Fibroblast of lung (primary cell): ENCODE data around the gene XXYLT1. TPM values are rescaled to one million over a fixed set of nuclear protein-coding genes. Genes with fewer than 3 reads are reported as not detected.

Experiments used
- DNase-seq, 2 donors: peaks; one replicate each; pipeline versions ENCODE4 v3.0.0 to v3.0.0-alpha.2; 2010; ENCODE audit warnings: low read depth in 2 of 2
- H2AFZ ChIP-seq: 2 replicates; pipeline ENCODE4 v1.5.1; 2012; ENCODE audit warnings: low read length, control low read depth, inconsistent platforms
- H3K27ac ChIP-seq: 2 replicates; pipeline ENCODE4 v1.5.1; 2011; ENCODE audit warnings: low read length, control low read depth; ENCODE audit not compliant: insufficient read depth
- H3K27me3 ChIP-seq: 2 replicates; pipeline ENCODE4 v1.5.1; 2011; ENCODE audit warnings: mild to moderate bottlenecking, low read length; ENCODE audit not compliant: control insufficient read depth, insufficient read depth
- H3K36me3 ChIP-seq: 2 replicates; pipeline ENCODE4 v1.5.1; 2011; ENCODE audit warnings: low read length; ENCODE audit not compliant: control insufficient read depth, insufficient read depth
- H3K4me1 ChIP-seq: 2 replicates; pipeline ENCODE4 v1.5.1; 2011; ENCODE audit warnings: low read length; ENCODE audit not compliant: control insufficient read depth, insufficient read depth; ENCODE audit errors: extremely low read depth
- H3K4me2 ChIP-seq: 2 replicates; pipeline ENCODE4 v1.5.1; 2011; ENCODE audit warnings: low read length, control low read depth; ENCODE audit not compliant: insufficient read depth; ENCODE audit errors: extremely low read depth
- H3K4me3 ChIP-seq, 4 experiments: fragments of 200-600 bp in 1 of 4; sonication (generic) in 1 of 4; replicated peaks in 1 of 4; 2 replicates each; pipeline ENCODE4 v1.5.1; 2011 to 2016; ENCODE audit warnings: low read length in 4 of 4, low read depth in 3 of 4, mild to moderate bottlenecking in 3 of 4, control low read depth in 2 of 4, inconsistent platforms in 1 of 4, mixed read lengths in 1 of 4; ENCODE audit not compliant: insufficient read depth in 1 of 4; ENCODE audit errors: control extremely low read depth in 1 of 4
- H3K79me2 ChIP-seq: 2 replicates; pipeline ENCODE4 v1.5.1; 2012; ENCODE audit warnings: mild to moderate bottlenecking, low read length, inconsistent platforms; ENCODE audit not compliant: control insufficient read depth, insufficient read depth
- H3K9ac ChIP-seq: 2 replicates; pipeline ENCODE4 v1.5.1; 2011; ENCODE audit warnings: mild to moderate bottlenecking, low read length, control low read depth; ENCODE audit not compliant: insufficient read depth
- H3K9me3 ChIP-seq: 2 replicates; pipeline ENCODE4 v1.5.1; 2012; ENCODE audit warnings: low read depth, low read length; ENCODE audit not compliant: control insufficient read depth, insufficient read depth
- H4K20me1 ChIP-seq: 2 replicates; pipeline ENCODE4 v1.5.1; 2011; ENCODE audit warnings: low read length; ENCODE audit not compliant: control insufficient read depth, insufficient read depth; ENCODE audit errors: extremely low read depth
- CTCF ChIP-seq, 2 donors: IDR thresholded peaks in 1 of 2; conservative IDR thresholded peaks in 1 of 2; 1 replicate in 1 of 2; 2 replicates in 1 of 2; pipeline ENCODE4 v1.5.1; 2011 to 2012; ENCODE audit warnings: low read length in 2 of 2, control low read depth in 1 of 2, inconsistent platforms in 1 of 2, low read depth in 1 of 2, mild to moderate bottlenecking in 1 of 2
- EZH2 ChIP-seq: IDR thresholded peaks from 2 replicates; pipeline ENCODE4 v1.5.1; 2012; ENCODE audit warnings: low read length, control low read depth, mild to moderate bottlenecking; ENCODE audit errors: missing control alignments
- polyA plus RNA-seq, 2 donors: library from polyadenylated mRNA; depleted of rRNA in 1 of 2; stranded (reverse) in 1 of 2; unstranded in 1 of 2; fragments of >200 nt; gene quantifications; 2 replicates each; pipeline ENCODE4 v1.2.1, GENCODE V29; 2011 to 2012; ENCODE audit warnings: missing spikeins in 1 of 2
- total RNA-seq: library from RNA; depleted of rRNA; stranded (reverse); fragments of >200 nt; gene quantifications from 2 replicates; pipeline ENCODE4 v1.2.1, GENCODE V29; 2014

XXYLT1 gene
- total and polyA plus RNA-seq, 2 donors (not counting 1 experiment from before 2014, with no cell fraction given): 12.4 to 18.5 TPM

- H3K27ac ChIP-seq: no peak overlapping the region
- no peak overlapping the region for H2AFZ ChIP-seq
- no peaks in the 10 kb centered on the region for H3K79me2 ChIP-seq
- H3K4me3 ChIP-seq: no peak overlapping the region
- no peaks in the 10 kb centered on the region for H4K20me1 ChIP-seq
- peaks cover 3% of the 10 kb centered on the region for H3K4me1 ChIP-seq
- H3K9me3 ChIP-seq: no peaks in the 10 kb centered on the region
- no peaks in the 10 kb centered on the region for H3K36me3 ChIP-seq
- no peak overlapping the region for H3K9ac ChIP-seq
- TF ChIP-seq CTCF (conservative IDR thresholded peaks at IDR 0.05 in 1 of 2, IDR thresholded peaks at IDR 0.05 in 1 of 2; ENCODE audit: low read depth in 1 of 2, low read length in 2 of 2) (no peak), EZH2 (no peak)
- no peaks in the 10 kb centered on the region for H3K27me3 ChIP-seq
- H3K4me2 ChIP-seq: no peak overlapping the region
- DNase-seq: no peak
These were observed 190.8 kb downstream of the XXYLT1 start for GRCh38 chr3:195080125-195080524.

GRCh38 chr3:195079636-195080035, 191.3 kb downstream of the XXYLT1 start:
- peaks cover 3% of the 10 kb centered on the region for H3K4me1 ChIP-seq
- no peak for DNase-seq

GRCh38 chr3:195078891-195079440, 192.0 kb downstream of the XXYLT1 start:
- Histone ChIP-seq H2AFZ (no peak overlapping the region), H3K27me3 (no peaks in the 10 kb centered on the region), H3K36me3 (no peaks in the 10 kb centered on the region), H3K9me3 (no peaks in the 10 kb centered on the region), H3K4me1 (peaks cover 3% of the 10 kb centered on the region), H3K4me3 (no peak overlapping the region), H3K9ac (no peak overlapping the region), H3K4me2 (no peak overlapping the region), H4K20me1 (no peaks in the 10 kb centered on the region), H3K79me2 (no peaks in the 10 kb centered on the region), H3K27ac (no peak overlapping the region)
- TF ChIP-seq EZH2: no peak
- TF ChIP-seq CTCF (conservative IDR thresholded peaks at IDR 0.05 in 1 of 2, IDR thresholded peaks at IDR 0.05 in 1 of 2; ENCODE audit: low read depth in 1 of 2, low read length in 2 of 2): no peak
- no peak for DNase-seq

More at GRCh38 chr3:195079636-195080035, 191.3 kb downstream of the XXYLT1 start:
- no peak overlapping the region for H3K27ac ChIP-seq
- no peaks in the 10 kb centered on the region for H3K9me3 ChIP-seq
- no peaks in the 10 kb centered on the region for H3K27me3 ChIP-seq
- H2AFZ ChIP-seq: no peak overlapping the region
- H3K9ac ChIP-seq: no peak overlapping the region
- no peak overlapping the region for H3K4me2 ChIP-seq
- no peaks in the 10 kb centered on the region for H3K79me2 ChIP-seq
- no peak overlapping the region for H3K4me3 ChIP-seq
- no peaks in the 10 kb centered on the region for H3K36me3 ChIP-seq
- no peaks in the 10 kb centered on the region for H4K20me1 ChIP-seq
- TF ChIP-seq EZH2 (no peak), CTCF (conservative IDR thresholded peaks at IDR 0.05 in 1 of 2, IDR thresholded peaks at IDR 0.05 in 1 of 2; ENCODE audit: low read depth in 1 of 2, low read length in 2 of 2) (no peak)
